ENCODE data around the gene AFF3. TPM values are rescaled to one million over a fixed set of nuclear protein-coding genes. Genes with fewer than 3 reads are reported as not detected.

AFF3 gene
- polyA plus RNA-seq, 1 donor (not counting 4 experiments of a cell fraction or from before 2014, with no cell fraction given), result not detected

DNA sequence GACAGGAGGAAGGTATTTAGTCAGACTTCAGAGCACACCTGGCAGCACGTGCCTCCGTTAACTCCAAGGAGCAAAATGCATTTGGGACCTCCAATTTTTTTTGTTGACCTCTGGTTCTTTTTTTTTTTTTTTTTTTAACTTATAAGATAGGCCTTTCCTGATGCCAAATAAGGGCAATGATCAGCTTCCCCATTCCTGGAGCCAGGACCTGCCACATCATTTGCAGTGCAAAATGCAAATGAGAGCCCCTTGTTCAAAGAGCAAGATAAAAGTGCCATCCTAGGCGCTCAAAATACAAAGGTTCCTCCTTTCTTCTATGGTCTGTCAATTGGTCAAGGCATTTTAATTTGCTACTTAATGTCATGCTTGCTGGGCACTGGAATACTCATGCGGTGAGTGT, 519.4 kb downstream of the AFF3 start:
- H2AFZ ChIP-seq (ENCODE audit: control insufficient read depth, low read length), result no peak overlapping the region
- no peaks in the 10 kb centered on the region for H4K20me1 ChIP-seq (ENCODE audit: control insufficient read depth, extremely low read depth, insufficient read depth, low read length)
- no peak overlapping the region for H3K4me3 ChIP-seq (ENCODE audit: control insufficient read depth in 2 of 3, extremely low read depth in 1 of 3, insufficient read depth in 2 of 3, low read depth in 1 of 3, low read length in 3 of 3)
- dilution Hi-C loops (cut with MboI; ENCODE audit: extremely low pct_ligation_motif_present, low sequenced_read_pairs), result no loop called here
- no peaks in the 10 kb centered on the region for H3K36me3 ChIP-seq (ENCODE audit: control insufficient read depth in 2 of 2, extremely low read depth in 1 of 2, insufficient read depth in 2 of 2, low read length in 2 of 2)
- no peaks in the 10 kb centered on the region for H3K9me3 ChIP-seq (ENCODE audit: control insufficient read depth, low read depth, low read length)
- no peaks in the 10 kb centered on the region for H3K79me2 ChIP-seq (ENCODE audit: control insufficient read depth, insufficient read depth, low read length)
- H3K27me3 ChIP-seq (ENCODE audit: control insufficient read depth, extremely low read depth, insufficient read depth, low read length), result peaks cover 8% of the 10 kb centered on the region
- no peak overlapping the region for H3K9ac ChIP-seq (ENCODE audit: control insufficient read depth, extremely low read depth, insufficient read depth, low read length)
- FAIRE-seq (no peak), DNase-seq (ENCODE audit: low read depth, low spot score) (no peak)
- H3K4me1 ChIP-seq (ENCODE audit: control insufficient read depth, extremely low read depth, insufficient read depth, low read length), result no peaks in the 10 kb centered on the region
- H3K27ac ChIP-seq (ENCODE audit: control insufficient read depth, insufficient read depth, low read length), result no peak overlapping the region
- no peaks in the 10 kb centered on the region for H3K9me1 ChIP-seq (ENCODE audit: control insufficient read depth, extremely low read depth, insufficient read depth, low read length)
- TF ChIP-seq, protein P1, sequence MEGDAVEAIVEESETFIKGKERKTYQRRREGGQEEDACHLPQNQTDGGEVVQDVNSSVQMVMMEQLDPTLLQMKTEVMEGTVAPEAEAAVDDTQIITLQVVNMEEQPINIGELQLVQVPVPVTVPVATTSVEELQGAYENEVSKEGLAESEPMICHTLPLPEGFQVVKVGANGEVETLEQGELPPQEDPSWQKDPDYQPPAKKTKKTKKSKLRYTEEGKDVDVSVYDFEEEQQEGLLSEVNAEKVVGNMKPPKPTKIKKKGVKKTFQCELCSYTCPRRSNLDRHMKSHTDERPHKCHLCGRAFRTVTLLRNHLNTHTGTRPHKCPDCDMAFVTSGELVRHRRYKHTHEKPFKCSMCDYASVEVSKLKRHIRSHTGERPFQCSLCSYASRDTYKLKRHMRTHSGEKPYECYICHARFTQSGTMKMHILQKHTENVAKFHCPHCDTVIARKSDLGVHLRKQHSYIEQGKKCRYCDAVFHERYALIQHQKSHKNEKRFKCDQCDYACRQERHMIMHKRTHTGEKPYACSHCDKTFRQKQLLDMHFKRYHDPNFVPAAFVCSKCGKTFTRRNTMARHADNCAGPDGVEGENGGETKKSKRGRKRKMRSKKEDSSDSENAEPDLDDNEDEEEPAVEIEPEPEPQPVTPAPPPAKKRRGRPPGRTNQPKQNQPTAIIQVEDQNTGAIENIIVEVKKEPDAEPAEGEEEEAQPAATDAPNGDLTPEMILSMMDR (optimal IDR thresholded peaks at IDR 0.05 in 1 of 3, IDR thresholded peaks at IDR 0.05 in 1 of 3, conservative IDR thresholded peaks at IDR 0.05 in 1 of 3; ENCODE audit: extremely low read depth in 1 of 3, insufficient read depth in 2 of 3, low read length in 3 of 3), result no peak
- TF ChIP-seq EZH2 (IDR thresholded peaks at IDR 0.05; ENCODE audit: low read length), result no peak
- H3K4me2 ChIP-seq (ENCODE audit: control insufficient read depth, extremely low read depth, insufficient read depth, low read depth, low read length), result no peak overlapping the region

DNA sequence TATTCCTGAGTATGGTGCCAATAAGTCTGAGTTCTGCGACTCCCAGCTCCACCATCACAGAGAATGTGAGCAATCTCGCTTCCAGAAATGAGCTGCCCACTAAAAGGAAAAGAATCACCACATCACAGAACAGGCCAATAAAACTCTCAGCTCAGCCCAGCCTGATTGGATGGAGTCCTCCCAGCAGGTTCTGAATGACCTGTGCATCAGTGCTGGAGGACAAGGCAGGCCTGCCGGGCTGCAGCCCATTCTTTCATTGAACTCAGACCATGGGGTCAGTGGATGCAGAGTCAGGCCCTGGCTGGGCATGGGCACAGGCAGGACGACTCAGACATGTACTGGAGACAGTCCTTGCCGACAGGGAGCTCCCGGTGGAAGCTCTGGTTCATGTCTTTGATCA, 519.9 kb downstream of the AFF3 start:
- DNase-seq (ENCODE audit: low read depth, low spot score) (no peak), FAIRE-seq (no peak)
- Histone ChIP-seq H3K9me1 (ENCODE audit: control insufficient read depth, extremely low read depth, insufficient read depth, low read length) (no peaks in the 10 kb centered on the region), H3K36me3 (ENCODE audit: control insufficient read depth in 2 of 2, extremely low read depth in 1 of 2, insufficient read depth in 2 of 2, low read length in 2 of 2) (no peaks in the 10 kb centered on the region), H3K4me1 (ENCODE audit: control insufficient read depth, extremely low read depth, insufficient read depth, low read length) (no peaks in the 10 kb centered on the region), H3K4me2 (ENCODE audit: control insufficient read depth, extremely low read depth, insufficient read depth, low read depth, low read length) (no peak overlapping the region), H3K9me3 (ENCODE audit: control insufficient read depth, low read depth, low read length) (no peaks in the 10 kb centered on the region), H3K27ac (ENCODE audit: control insufficient read depth, insufficient read depth, low read length) (no peak overlapping the region), H3K9ac (ENCODE audit: control insufficient read depth, extremely low read depth, insufficient read depth, low read length) (no peak overlapping the region), H3K79me2 (ENCODE audit: control insufficient read depth, insufficient read depth, low read length) (no peaks in the 10 kb centered on the region), H2AFZ (ENCODE audit: control insufficient read depth, low read length) (no peak overlapping the region), H4K20me1 (ENCODE audit: control insufficient read depth, extremely low read depth, insufficient read depth, low read length) (no peaks in the 10 kb centered on the region), H3K27me3 (ENCODE audit: control insufficient read depth, extremely low read depth, insufficient read depth, low read length) (peaks cover 8% of the 10 kb centered on the region), H3K4me3 (ENCODE audit: control insufficient read depth in 2 of 3, extremely low read depth in 1 of 3, insufficient read depth in 2 of 3, low read depth in 1 of 3, low read length in 3 of 3) (no peak overlapping the region)
- TF ChIP-seq EZH2 (IDR thresholded peaks at IDR 0.05; ENCODE audit: low read length), result no peak
- TF ChIP-seq, protein P1 (optimal IDR thresholded peaks at IDR 0.05 in 1 of 3, IDR thresholded peaks at IDR 0.05 in 1 of 3, conservative IDR thresholded peaks at IDR 0.05 in 1 of 3; ENCODE audit: extremely low read depth in 1 of 3, insufficient read depth in 2 of 3, low read length in 3 of 3), result no peak
- dilution Hi-C loops (cut with MboI; ENCODE audit: extremely low pct_ligation_motif_present, low sequenced_read_pairs), result no loop called here

Measured in keratinocyte (primary cell).